Measurements from ENCODE around the gene STAT3. TPM values are rescaled to one million over a fixed set of nuclear protein-coding genes. Genes with fewer than 3 reads are reported as not detected.

The STAT3 gene
- total and polyA plus RNA-seq, 2 experiments from 2014 or later = 82.1 to 82.7 TPM

GRCh38 chr17:42359133-42359532 lies 29.1 kb downstream of the STAT3 start:
- Histone ChIP-seq H3K9me3 (ENCODE audit: low read depth) (no peaks in the 10 kb centered on the region), H3K36me3 (no peaks in the 10 kb centered on the region), H3K27ac (no peak overlapping the region), H3K4me3 (no peak overlapping the region), H3K4me1 (ENCODE audit: low read depth) (peaks cover 5% of the 10 kb centered on the region), H3K27me3 (no peaks in the 10 kb centered on the region)
- no peak for DNase-seq (ENCODE audit: low read depth in 1 of 2, low spot score in 1 of 2)
- TF ChIP-seq CTCF (IDR thresholded peaks at IDR 0.05; ENCODE audit: low read depth, low read length) = no peak

GRCh38 chr17:42358434-42358833 lies 29.8 kb downstream of the STAT3 start:
- H3K27ac ChIP-seq = no peak overlapping the region
- no peaks in the 10 kb centered on the region for H3K27me3 ChIP-seq
- H3K9me3 ChIP-seq (ENCODE audit: low read depth) = no peaks in the 10 kb centered on the region
- H3K4me1 ChIP-seq (ENCODE audit: low read depth) = peaks cover 5% of the 10 kb centered on the region
- no peak for DNase-seq (ENCODE audit: low read depth in 1 of 2, low spot score in 1 of 2)
- TF ChIP-seq CTCF (IDR thresholded peaks at IDR 0.05; ENCODE audit: low read depth, low read length) = no peak
- no peak overlapping the region for H3K4me3 ChIP-seq
- no peaks in the 10 kb centered on the region for H3K36me3 ChIP-seq

GRCh38 chr17:42354956-42355843 lies 33.0 kb downstream of the STAT3 start:
- no peaks in the 10 kb centered on the region for H3K27me3 ChIP-seq

GRCh38 chr17:42348104-42348503 lies 40.1 kb downstream of the STAT3 start:
- Histone ChIP-seq H3K4me1 (ENCODE audit: low read depth) (peaks cover 26% of the 10 kb centered on the region), H3K36me3 (peaks cover 3% of the 10 kb centered on the region), H3K9me3 (ENCODE audit: low read depth) (no peaks in the 10 kb centered on the region), H3K4me3 (no peak overlapping the region), H3K27me3 (no peaks in the 10 kb centered on the region), H3K27ac (no peak overlapping the region)
- no peak for DNase-seq (ENCODE audit: low read depth in 1 of 2, low spot score in 1 of 2)
- no peak for TF ChIP-seq CTCF (IDR thresholded peaks at IDR 0.05; ENCODE audit: low read depth, low read length)

More at GRCh38 chr17:42354956-42355843, 33.0 kb downstream of the STAT3 start:
- peaks cover 7% of the 10 kb centered on the region for H3K4me1 ChIP-seq (ENCODE audit: low read depth)
- DNase-seq (ENCODE audit: low read depth in 1 of 2, low spot score in 1 of 2) = peak in 1 of 2 donors; percentile 82
- no peak for TF ChIP-seq CTCF (IDR thresholded peaks at IDR 0.05; ENCODE audit: low read depth, low read length)
- no peak overlapping the region for H3K4me3 ChIP-seq
- H3K9me3 ChIP-seq (ENCODE audit: low read depth) = no peaks in the 10 kb centered on the region
- H3K27ac ChIP-seq = no peak overlapping the region
- H3K36me3 ChIP-seq = no peaks in the 10 kb centered on the region

- no peaks in the 10 kb centered on the region for H3K9me3 ChIP-seq (ENCODE audit: low read depth)
- no peaks in the 10 kb centered on the region for H3K27me3 ChIP-seq
- DNase-seq (ENCODE audit: low read depth in 1 of 2, low spot score in 1 of 2) = no peak
- peaks cover 4% of the 10 kb centered on the region for H3K36me3 ChIP-seq
- peaks cover 26% of the 10 kb centered on the region for H3K4me1 ChIP-seq (ENCODE audit: low read depth)
- TF ChIP-seq CTCF (IDR thresholded peaks at IDR 0.05; ENCODE audit: low read depth, low read length) = no peak
- H3K4me3 ChIP-seq = no peak overlapping the region
- peak overlapping the region; percentile 5 for H3K27ac ChIP-seq
Observed at GRCh38 chr17:42347606-42348005, 40.6 kb downstream of the STAT3 start.
